HG03521 (cell line): Measurements from ENCODE around the gene ERC2.

Source experiments
- ATAC-seq: cut with Tn5 transposase; IDR thresholded peaks from one replicate; pipeline ENCODE4 v1.9.1; 2021; ENCODE audit warnings: mild to moderate bottlenecking, moderate library complexity; ENCODE audit not compliant: unreplicated experiment

Gene ERC2

DNA sequence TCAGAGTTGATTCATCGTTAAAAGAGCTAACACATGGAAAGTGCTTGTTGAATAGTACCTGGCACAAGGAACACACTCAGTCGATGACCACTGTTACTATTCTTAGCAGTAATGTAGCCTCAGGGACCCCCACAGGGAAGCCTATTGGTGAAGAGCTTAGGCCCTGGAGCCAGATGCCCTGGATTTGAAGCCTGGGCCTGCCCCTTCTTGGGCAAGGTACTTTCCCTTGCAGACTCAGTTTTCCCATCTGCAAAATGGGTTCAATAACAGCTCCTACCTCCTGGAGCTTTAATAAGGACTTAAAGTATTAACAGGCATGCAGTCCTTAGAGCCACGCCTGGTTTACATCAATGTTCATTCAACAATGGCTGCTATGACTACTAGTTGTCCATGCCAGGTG is 884.2 kb downstream of the ERC2 start:
- no peak for ATAC-seq

DNA sequence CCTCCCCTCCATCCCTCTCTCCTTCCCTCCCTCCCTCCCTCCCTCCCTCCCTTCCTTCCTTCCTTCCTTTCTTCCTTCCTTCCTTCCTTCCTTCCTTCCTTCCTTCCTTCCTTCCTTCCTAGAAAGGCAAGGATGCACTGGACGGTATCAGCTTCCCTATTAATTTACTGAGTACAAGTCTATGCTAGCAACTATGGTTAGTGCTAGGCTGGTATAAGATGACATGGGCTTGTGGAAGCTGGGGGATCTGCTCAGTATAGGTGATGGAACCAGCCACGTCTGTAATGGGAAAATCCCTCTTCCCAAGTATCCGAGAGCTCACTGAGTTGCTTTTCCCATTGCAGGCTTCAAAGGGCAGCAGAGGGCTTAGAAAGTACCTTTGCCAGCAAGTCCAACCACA is 884.8 kb downstream of the ERC2 start:
- no peak for ATAC-seq

DNA sequence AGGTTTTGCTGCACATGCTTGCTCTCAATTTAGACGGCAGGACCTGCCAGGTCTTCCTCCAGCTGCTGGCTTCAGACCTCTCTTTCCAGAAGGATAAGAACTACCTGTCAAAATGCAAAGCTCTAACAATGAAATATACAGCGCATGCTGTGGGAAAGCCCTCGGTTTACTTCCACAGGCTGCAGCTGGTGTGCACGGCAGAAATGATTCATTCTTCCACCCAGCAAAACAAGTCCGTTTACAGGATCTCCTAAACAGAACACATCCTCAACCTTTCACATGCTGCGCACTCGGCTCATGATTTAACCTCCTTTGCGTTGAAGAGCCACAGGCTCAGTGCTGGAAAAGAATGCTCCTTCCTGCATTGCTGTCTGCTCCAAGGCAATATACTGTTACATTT is 888.8 kb downstream of the ERC2 start:
- no peak for ATAC-seq

DNA sequence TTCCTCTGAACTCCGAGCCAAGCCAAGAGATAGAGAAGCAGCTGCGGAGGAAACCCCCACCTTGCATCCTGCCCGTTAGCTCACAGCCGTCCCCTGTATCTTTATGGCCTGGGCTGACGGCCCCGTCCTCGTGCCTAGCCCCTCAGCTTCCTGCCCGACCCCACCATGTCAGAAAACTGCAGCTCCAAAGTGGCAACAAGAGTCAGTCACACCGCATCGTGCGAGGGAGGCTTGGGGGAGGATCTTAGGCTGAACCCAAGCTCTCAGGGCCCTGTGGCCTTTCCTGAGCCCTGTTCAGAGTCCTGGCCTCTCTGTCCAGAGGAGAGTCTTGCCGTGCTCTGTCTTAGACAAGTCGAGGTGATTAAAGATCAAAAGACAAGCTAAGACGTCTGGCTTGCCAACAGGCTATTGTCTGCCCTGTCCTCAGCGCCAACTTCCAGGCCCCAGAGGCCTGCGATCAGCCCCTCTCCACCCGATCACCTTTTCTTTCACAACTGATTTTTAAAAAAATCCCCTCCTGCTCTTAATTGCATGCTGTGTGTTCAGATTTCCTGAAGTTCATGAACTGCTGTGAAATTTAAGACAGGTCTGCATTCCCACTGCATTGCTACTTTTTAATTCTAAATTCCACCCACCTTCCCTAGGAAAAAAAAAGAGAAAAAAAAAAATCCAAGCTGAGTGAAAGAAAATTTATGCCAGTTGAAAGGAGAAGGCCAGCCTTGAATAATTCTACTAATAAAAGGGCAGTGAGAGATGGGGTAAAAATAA is 891.5 kb downstream of the ERC2 start:
- no peak for ATAC-seq

DNA sequence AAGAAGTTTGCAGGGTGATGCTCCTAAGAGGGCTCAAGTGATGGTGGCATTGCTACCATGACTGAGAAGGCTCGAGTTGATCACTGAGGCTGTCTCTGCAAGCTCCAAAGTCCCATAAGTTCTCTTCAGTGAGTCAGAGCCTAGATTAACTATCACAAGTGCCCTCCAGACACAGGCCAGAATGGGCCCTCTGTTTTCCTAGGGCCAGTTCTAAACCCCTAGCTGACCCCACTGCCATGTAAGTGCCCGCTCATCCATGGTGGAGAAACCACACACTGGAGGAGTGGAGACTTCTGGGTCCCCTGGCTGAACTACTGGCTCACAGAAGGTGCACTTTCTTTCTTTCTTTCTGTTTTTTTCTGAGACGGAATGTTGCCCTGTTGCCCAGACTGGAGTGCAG is 893.6 kb downstream of the ERC2 start:
- ATAC-seq, result no peak

DNA sequence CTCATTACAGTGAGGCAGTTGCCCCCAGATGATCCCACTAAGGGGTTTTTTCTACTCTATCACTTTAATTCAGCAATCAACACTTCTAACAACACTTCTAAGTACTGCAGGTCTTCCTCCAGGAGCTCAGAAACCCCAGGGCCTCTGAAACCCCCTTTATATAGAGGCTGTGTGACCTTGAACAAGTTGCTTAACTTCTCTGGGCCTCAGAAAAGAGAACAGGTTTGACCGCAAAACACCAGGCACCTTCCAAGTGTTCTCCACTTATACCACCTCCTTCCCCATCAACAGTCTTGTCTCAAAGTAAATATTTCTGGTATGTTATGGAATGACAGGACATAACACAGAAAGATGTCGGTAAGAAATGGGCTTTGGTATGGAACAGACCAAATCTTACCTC is 895.5 kb downstream of the ERC2 start:
- no peak for ATAC-seq

DNA sequence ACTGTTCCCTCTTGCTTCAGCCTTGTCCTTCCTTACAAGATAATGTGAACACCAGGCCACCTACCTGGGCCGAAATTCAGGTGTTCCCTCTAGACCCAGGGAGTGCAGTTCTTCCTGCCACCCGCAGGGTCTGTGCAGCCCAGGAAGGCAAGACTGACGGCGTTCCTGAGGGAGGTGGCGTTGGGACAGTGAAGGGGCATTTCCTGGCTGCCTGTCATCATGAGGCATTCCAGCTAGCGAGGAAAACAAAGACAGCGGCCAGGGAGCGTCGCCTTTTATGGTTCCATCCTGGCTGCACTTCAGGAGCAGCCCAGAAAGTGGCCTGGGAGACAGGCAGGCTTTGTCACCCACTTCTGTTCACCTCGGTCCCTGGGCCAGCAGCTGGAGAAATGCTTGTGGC is 896.4 kb downstream of the ERC2 start:
- no peak for ATAC-seq

DNA sequence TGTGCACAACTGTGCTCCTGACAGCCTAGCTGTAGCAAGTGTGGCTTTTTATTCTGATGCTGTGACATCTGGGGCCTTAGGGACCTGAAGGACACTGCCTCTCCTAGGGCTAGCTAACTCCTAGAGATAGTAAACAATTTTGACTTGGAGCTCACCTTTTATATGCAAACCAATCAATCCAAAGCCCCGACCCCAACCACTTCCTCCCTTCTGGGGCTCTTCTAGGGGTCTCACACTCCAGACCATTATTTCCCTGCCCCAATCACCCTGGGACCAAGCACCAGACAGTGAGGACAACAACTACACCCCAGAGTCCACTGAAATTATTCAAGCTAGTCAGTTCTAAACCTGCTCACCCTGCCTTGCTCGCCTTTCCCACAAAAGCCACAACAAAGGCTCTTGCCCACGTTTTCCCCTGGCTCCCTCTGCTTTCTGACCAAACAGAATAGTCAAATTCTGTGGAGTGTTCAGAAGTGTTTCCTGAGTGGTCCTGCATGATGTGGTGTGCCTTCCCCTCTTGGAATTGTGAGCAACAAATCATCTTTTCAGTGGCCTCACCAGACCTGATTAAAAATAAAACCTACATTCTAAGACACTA is 897.0 kb downstream of the ERC2 start:
- no peak for ATAC-seq

DNA sequence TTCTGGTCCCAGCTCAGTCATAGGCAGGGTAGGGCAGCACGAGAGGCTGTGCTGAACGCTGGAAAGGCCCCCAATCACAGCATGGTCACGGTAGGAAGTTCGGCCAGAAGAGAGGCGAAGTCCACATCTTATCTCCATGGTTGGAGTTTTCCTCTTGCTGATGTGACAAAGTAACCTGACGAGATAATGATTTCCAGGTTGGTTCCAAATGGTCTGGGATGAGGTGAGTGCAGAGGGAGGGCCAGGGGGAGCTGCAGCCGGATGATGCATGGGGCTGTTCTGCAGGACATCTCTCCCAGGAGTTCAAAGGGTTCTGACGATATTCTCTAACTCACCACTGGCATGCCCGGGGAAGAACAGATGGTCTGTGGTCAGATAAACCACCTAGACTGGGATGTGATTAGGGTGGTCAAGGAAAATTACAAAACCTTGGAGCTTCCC is 898.0 kb downstream of the ERC2 start:
- ATAC-seq, result no peak

DNA sequence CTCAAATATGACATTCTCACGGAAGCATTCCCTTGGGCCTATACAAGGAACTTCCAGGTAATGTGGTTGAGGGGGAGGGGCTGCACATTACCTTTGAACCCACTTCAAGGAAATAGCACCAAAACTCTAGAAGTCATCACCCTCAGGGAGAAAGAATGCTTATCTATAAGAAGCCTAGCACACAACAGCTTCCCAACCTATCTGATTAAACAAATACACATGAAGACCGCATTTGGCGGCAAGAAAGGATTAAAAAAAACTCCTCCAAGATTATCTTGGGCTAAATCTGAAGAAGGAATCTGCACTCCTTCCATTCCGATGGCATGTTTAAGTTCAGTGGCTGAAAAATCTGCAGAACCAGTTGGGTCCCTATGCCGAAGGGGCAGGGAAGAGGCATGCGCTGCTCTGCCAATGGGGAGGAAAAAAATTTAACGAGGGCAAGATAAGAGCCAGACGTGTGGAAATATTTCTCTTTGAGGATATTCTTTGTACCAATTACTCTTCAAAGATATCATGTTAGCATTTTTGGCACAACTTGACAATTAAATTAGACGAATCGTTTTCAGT is 899.2 kb downstream of the ERC2 start:
- ATAC-seq, result no peak

DNA sequence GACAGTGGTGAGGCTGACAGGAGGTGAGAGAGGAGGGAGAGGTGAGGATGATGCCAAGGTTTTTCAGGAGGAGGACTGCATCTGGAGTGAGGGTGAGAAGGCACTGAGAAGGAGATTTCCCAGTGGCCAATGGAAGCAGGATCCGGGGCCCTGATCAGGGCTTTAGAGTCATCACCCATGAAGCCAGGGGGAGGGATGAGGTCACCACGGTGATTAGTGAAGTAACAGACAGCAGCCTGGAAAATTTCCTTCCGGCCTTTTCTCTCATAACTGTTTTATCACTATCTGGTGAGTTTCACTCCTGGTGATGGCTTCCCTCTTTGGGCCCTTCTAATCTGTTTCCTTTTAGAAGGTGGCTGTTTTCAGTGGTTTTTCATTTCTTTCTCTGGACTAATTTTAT is 900.7 kb downstream of the ERC2 start:
- no peak for ATAC-seq

DNA sequence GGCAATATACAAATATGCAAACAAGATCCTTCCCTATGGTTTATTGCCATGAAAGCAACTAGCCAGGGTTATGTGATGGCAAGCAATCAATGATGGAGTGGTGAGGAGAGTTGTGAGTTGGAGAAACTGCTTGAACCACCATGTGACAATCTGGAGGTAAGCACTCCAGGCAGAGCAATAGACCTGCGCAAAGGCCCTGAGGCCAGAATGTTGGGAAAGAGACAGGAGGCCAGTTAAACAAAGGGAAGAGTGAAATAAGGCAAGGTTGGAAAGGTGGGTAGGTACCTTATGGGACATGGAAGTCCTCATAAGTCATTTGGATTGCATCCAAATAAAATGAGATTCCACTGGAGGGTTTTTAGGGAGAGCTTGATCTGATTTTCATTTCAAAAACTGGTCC is 901.1 kb downstream of the ERC2 start:
- no peak for ATAC-seq

DNA sequence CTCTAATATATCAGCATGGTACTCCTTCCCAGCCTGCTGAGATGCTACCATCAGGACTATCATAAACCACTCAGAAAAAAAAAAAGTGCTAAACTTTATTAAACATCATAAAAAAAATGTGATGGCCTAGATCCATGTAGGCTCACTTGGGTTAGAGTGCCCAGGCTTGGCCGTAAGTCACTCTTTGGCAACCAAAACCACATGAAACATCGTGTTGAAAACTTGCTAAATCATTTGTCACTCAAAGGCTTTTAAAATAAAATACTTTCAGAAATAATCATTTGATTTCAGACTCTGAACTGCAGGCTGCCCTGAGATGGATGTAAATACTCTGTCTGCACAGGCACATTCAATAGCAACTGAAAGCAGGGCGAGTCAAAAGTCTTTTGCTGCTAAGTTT is 902.7 kb downstream of the ERC2 start:
- ATAC-seq, result no peak

DNA sequence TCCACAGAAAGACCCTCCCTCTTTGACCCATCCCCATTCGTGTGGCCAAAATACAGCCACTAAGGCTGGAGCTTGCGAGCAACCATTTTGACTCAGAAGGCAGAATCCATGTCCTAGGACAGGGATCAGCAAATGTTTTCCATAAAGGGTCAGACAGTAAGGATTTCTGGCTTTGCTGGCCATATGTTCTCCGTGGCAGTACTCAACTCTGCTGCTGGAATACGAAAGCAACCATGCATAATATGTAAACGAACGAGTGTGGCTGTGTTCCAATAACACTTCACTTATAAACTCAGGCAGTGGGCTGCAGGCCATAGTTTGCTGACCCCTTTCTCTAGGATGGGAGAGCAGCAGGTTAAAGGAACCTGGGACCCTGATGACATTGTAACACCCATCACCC is 903.5 kb downstream of the ERC2 start:
- no peak for ATAC-seq

DNA sequence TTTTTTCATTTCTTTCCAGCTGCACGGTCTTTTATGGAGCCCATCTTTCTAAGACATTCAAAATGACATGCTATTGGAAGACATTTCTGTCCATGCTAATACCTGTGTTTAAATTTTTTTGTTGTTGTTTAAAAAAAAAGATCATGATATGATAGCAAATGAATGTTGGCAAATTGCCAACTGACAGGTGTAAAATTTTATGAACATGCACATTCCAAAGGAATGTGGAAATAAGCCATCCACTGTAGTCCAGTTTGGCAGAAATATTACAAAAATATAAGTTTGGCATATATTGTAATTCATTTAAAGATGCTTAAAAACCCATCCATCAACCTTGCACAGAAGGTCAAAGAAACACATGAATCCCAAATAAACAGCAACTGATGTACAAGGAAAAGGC is 905.6 kb downstream of the ERC2 start:
- no peak for ATAC-seq

DNA sequence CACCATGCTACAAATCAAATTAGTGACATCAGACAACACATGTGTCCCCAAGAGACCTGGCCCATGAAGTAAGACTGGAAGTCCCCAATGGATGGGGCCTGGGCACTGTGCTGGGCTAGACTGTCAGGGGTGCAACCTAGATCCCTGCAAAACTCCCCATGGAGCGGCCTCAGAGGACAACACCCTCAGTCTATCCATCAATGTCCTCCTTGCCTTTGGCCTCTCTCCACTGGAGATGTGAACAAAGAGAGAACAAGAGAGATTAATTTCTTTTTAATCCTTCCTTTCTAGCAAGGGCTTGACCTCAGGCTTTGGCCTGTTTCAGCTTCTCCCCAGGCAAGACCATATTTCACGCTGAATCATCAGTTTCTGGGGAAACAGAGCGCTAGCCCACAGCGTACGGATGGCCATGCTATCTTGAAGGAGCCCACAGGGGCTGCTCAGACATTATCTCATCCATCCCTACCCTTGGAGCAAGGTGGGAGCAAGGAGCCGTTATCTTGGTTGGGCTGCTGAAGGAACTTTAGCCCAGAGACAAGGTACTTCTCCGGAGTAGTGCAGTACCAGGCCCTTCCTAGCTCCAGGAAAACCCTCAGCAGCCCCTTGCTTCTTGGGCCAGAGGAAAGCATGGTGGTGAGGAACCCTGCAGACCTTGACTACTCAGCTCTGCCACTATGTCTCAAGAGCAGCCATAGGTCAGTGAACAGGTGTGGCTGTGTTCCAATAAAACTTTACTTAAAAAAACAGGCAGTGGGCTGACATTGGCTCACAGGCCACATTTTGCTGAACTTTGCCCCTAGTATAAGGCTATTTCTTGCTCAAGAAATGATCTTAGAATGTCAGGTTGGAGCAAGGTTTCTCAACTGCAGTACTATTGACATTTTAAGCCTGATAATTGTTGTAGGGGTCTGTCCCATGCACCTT is 908.5 kb downstream of the ERC2 start:
- no peak for ATAC-seq

DNA sequence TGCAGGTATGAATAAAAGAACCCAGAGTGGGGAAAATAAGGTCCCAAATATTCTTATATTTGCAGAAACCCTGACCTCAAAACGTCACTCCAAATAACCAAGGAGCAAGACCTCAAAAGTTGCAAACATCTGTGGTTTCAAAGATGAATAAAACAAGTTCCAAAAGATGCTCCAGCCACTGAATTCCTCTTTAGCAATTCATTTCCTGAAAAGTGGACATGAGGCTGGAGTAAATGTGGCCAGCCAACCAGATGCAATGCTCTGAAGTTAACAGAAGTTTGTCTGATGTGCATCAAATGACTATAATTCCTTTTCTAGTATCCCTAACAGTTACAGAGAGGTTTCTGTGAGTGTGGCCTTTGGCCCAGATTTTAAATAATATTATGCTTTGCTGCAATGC is 910.0 kb downstream of the ERC2 start:
- no peak for ATAC-seq

DNA sequence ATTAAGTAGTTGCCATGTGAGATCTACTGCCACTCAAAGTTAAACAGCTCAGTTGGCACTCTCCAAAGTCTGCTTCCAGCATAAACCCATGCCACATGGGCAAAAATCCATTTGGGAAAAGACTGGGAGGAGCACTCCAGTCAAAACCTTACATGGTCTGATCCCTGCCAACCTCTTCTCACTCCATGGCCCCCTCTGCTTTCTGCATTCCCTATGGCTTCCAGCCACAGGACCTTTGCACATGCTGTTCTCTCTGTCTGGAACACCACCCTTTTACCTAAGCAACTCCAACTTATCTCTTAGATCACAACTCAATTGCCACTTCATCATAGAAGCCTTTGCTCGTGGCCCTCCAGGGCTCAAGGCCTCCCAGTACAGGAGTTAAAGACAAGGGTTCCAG is 910.7 kb downstream of the ERC2 start:
- ATAC-seq, result no peak

DNA sequence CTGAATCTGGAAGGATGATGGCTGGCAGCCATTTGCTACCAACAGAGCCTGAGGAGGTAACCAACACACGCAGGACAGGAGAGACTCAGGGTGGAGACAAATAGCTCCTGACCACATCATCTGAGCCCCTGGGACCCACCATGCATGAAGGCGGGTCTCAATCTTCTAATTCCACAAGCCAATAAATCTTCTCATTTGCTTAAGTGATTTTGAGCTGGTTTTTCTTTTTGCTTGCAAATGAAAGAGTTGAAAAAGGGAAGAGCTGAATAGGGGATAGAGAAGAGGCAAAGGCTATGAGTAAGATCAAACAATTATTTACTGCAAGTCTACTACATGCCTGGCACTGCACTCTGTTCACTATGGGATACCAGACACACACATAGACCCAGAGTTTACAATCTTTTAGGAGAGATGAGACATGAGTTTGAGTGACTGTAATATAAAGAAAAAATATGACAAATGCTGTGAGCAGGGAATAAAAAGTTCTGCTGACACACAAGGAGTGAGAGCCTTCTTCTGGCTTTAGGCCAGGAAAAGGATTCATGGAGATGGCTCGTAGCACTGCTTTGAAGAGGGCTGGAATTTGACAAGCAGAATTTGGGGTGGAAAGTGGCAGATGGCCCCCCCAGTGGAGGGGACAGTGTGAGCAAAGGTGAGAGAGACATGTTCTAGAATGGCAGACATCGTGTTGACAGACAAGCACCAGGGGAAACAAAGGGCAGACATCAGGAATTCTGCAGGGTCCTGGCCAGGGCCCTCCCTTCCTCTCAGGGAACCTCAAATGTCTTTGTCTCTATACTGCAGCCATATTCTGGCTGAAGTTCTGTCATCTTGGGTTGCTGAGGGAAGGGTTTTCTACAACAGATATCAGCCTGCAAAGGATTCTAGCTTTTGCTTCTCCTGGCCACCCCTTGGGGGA is 911.4 kb downstream of the ERC2 start:
- no peak for ATAC-seq

DNA sequence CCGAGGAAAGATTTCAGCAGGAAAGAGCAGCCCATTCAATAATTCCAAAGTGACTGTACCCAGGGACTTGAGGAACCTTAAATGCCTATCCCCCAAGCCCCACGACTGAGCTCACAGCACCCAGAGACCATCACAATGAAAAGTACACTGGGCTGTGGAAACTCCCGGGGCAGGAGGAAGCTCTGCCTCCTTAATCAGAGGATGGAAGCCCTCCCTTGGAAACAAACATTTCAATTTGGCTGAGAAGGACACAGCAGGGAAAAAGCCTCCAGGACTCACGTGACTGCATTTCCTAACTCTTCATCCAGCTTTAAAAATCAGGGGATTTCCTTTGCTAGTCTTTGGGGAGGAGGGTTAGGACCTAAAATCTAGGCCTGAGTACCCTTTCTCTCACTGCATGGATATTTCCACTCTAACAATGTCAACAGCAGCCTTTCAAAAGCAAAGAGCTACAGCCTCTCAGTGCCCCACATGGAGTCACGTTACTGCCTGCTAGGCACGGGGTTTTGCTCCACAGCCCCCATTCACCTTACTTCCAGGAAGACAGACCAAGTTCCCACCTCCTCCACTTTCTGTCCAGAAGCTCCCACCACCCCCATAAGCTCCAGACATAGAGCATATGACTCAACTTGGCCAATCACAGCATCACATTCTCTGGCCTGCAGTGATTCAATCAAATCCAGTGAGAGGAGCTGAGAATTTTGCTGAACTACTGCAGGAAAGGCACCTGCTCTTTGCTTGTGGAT is 912.2 kb downstream of the ERC2 start:
- no peak for ATAC-seq
